Tibial nerve (tissue), 4 donors: Measurements from ENCODE around the gene AFF2.

ENCODE experiments used
- EP300 ChIP-seq, 2 donors: sonication (generic); formaldehyde crosslinking; IDR thresholded peaks; one replicate each; pipeline ENCODE4 v1.6.1; 2017; ENCODE audit warnings: antibody characterized with exemption in 2 of 2, mild to moderate bottlenecking in 1 of 2
- POLR2A ChIP-seq, 2 donors: fragments of 450-650 bp; IDR thresholded peaks; one replicate each; pipeline ENCODE4 v1.6.1; 2017; ENCODE audit warnings: antibody characterized with exemption in 2 of 2, mild to moderate bottlenecking in 2 of 2, moderate library complexity in 2 of 2
- TF ChIP-seq, protein P1 (sequence below), 5 experiments: fragments of 200-600 bp in 3 of 5; fragments of 450-650 bp in 2 of 5; sonication (generic) in 3 of 5; IDR thresholded peaks; one replicate each; pipeline ENCODE4 v1.5.1; 2016 to 2019; ENCODE audit warnings: antibody characterized with exemption in 5 of 5, mild to moderate bottlenecking in 3 of 5, moderate library complexity in 2 of 5

DNA sequence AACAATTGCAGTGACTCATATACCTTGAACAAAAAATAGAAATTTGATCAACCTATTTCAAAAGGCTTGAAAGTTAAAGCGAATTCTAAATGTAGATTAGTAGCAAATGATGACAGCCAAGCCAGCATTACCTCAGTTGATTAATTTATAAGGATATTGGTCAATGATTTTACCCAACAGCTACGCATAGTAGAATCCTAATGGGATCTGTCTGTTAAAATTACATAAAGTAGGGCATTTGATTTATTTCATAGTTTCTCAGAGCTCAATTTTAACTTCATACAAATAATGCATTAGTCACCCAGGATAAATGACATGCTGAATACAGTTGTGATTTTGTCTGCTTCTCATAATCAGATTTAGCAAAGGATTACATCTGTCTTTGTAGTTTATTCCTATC lies 12.0 kb downstream of the AFF2 start:
- no peak for TF ChIP-seq POLR2A (IDR thresholded peaks at IDR 0.05)
- TF ChIP-seq, protein P1, sequence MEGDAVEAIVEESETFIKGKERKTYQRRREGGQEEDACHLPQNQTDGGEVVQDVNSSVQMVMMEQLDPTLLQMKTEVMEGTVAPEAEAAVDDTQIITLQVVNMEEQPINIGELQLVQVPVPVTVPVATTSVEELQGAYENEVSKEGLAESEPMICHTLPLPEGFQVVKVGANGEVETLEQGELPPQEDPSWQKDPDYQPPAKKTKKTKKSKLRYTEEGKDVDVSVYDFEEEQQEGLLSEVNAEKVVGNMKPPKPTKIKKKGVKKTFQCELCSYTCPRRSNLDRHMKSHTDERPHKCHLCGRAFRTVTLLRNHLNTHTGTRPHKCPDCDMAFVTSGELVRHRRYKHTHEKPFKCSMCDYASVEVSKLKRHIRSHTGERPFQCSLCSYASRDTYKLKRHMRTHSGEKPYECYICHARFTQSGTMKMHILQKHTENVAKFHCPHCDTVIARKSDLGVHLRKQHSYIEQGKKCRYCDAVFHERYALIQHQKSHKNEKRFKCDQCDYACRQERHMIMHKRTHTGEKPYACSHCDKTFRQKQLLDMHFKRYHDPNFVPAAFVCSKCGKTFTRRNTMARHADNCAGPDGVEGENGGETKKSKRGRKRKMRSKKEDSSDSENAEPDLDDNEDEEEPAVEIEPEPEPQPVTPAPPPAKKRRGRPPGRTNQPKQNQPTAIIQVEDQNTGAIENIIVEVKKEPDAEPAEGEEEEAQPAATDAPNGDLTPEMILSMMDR (IDR thresholded peaks at IDR 0.05), result no peak
- no peak for TF ChIP-seq EP300 (IDR thresholded peaks at IDR 0.05)
